Activated T-cell treated with anti-CD3 and anti-CD28 coated beads for 48 hours (primary cell): ENCODE results near the gene MED12L.
A peak's percentile ranks its signal among the peaks of the same experiment; 100 is the strongest.

Source experiments
- DNase-seq: peaks from one replicate; pipeline ENCODE4 v3.0.0-alpha.2; 2020; ENCODE audit warnings: low read depth

Gene MED12L

GRCh38 chr3:151086484-151087456 is 1.3 kb downstream of the MED12L start:
- DNase-seq, result peak; percentile 75

GRCh38 chr3:151087648-151088047 is 2.2 kb downstream of the MED12L start:
- DNase-seq, result no peak

GRCh38 chr3:151091685-151092345 is 6.4 kb downstream of the MED12L start:
- DNase-seq, result no peak

GRCh38 chr3:151093148-151093547 is 7.7 kb downstream of the MED12L start:
- DNase-seq, result no peak

- DNase-seq, result no peak
Measured at GRCh38 chr3:151093905-151094304, 8.4 kb downstream of the MED12L start.

GRCh38 chr3:151096716-151097115 is 11.3 kb downstream of the MED12L start:
- no peak for DNase-seq

GRCh38 chr3:151100076-151100475 is 14.6 kb downstream of the MED12L start:
- no peak for DNase-seq

- no peak for DNase-seq
Measured at GRCh38 chr3:151101270-151101969, 16.0 kb downstream of the MED12L start.

GRCh38 chr3:151106311-151106710 is 20.8 kb downstream of the MED12L start:
- no peak for DNase-seq

- no peak for DNase-seq
Measured at GRCh38 chr3:151107177-151107576, 21.7 kb downstream of the MED12L start.

GRCh38 chr3:151107701-151108100 is 22.2 kb downstream of the MED12L start:
- DNase-seq, result no peak

- DNase-seq, result no peak
Measured at GRCh38 chr3:151109286-151109800, 23.9 kb downstream of the MED12L start.

- DNase-seq, result no peak
Measured at GRCh38 chr3:151112731-151113130, 27.3 kb downstream of the MED12L start.

- DNase-seq, result no peak
Measured at GRCh38 chr3:151113343-151113742, 27.9 kb downstream of the MED12L start.

GRCh38 chr3:151117047-151117446 is 31.6 kb downstream of the MED12L start:
- DNase-seq, result no peak

- DNase-seq, result no peak
Measured at GRCh38 chr3:151119188-151119587, 33.7 kb downstream of the MED12L start.

GRCh38 chr3:151120409-151120808 is 34.9 kb downstream of the MED12L start:
- no peak for DNase-seq

GRCh38 chr3:151121016-151121415 is 35.6 kb downstream of the MED12L start:
- DNase-seq, result no peak

GRCh38 chr3:151123827-151124226 is 38.4 kb downstream of the MED12L start:
- no peak for DNase-seq

- no peak for DNase-seq
Measured at GRCh38 chr3:151124476-151124875, 39.0 kb downstream of the MED12L start.

GRCh38 chr3:151130428-151130827 is 45.0 kb downstream of the MED12L start:
- no peak for DNase-seq

GRCh38 chr3:151133175-151133574 is 47.7 kb downstream of the MED12L start:
- DNase-seq, result no peak
